Measurements from ENCODE around the gene CFAP206. TPM values are rescaled to one million over a fixed set of nuclear protein-coding genes. Genes with fewer than 3 reads are reported as not detected.

The CFAP206 gene
- polyA plus RNA-seq, 1 donor = 0.15 TPM

DNA sequence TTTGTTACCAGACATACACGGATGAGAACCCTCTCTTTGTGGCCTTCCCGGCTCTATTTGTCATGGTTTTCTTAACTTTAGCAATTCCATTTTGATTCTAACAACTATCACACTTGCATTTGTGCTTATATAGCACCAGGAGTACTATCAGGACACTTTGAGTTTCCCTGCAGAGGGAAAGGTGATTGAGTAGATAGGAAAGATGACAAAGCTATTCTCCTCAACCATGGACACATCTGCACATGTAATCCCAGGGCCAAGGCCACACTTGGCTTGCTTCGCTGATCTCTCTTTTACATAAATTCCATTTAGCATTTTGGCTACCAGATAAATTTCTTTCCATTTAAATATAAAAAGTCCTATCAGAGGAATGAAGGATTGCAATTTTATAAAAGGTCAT lies 23.3 kb upstream of the CFAP206 start:
- Histone ChIP-seq H3K4me1 (ENCODE audit: control insufficient read depth, insufficient read depth, low read length) (no peaks in the 10 kb centered on the region), H3K27ac (ENCODE audit: low read length) (no peak overlapping the region), H3K9me3 (ENCODE audit: control insufficient read depth, low read depth, low read length) (no peaks in the 10 kb centered on the region), H3K4me3 (ENCODE audit: low read length) (no peak overlapping the region), H3K27me3 (ENCODE audit: control insufficient read depth, insufficient read depth, low read length) (no peaks in the 10 kb centered on the region), H3K36me3 (ENCODE audit: control insufficient read depth, insufficient read depth, low read length) (no peaks in the 10 kb centered on the region)
- WGBS (ENCODE audit: insufficient coverage, low lambda C conversion rate) = no CpG with 5 or more reads among the region's 3 CpGs
- DNase-seq = no peak

DNA sequence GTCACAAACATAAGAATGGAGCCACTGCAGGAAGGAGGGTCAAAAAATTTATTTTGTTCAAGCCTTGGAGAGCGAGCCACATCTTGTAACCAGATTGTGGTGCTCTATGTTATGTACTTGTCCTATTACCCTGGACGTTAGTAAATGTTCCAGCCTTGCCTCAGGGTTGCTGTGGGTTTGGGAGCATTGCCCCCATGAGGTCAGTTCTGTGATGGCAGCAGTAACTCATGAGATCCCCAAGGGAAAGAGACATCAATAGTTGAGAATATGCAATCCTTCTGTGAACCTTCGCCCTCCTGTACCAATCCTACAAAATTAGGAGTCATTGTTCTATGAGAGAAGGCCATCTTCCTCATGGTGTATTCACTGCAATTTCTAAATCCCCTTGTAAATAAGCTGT lies 16.4 kb upstream of the CFAP206 start:
- Histone ChIP-seq H3K4me3 (ENCODE audit: low read length) (no peak overlapping the region), H3K27me3 (ENCODE audit: control insufficient read depth, insufficient read depth, low read length) (no peaks in the 10 kb centered on the region), H3K36me3 (ENCODE audit: control insufficient read depth, insufficient read depth, low read length) (no peaks in the 10 kb centered on the region), H3K27ac (ENCODE audit: low read length) (no peak overlapping the region), H3K9me3 (ENCODE audit: control insufficient read depth, low read depth, low read length) (no peaks in the 10 kb centered on the region), H3K4me1 (ENCODE audit: control insufficient read depth, insufficient read depth, low read length) (no peaks in the 10 kb centered on the region)
- no CpG with 5 or more reads among the region's 3 CpGs for WGBS (ENCODE audit: insufficient coverage, low lambda C conversion rate)
- peak; percentile 30 to 37 for DNase-seq

DNA sequence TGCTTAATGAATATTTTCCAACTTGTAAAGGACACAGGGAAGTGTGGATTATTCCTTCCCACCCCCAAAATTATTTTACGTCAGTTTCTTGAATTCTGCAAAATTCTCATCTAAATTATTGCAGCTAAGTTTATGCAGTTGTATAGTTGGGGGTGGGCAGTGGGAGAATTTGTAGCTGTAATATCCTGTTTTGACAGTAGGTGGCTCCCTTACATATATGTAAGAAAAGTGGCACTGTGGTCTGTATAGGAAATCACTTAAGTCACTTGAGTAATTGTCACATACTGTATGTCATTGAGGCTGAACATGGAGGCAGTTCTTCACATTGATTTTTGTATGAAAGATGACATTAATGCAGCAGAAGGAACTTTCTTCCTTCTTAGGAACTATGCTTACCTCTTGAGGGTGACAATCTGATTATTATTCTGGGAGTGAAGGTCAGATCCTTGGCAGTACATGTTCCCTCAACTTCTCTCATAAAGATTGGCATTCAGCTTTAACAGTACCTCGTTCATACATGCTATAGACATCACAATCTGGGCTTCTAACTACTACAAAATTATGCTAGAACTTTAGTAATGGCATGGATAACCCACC lies 14.6 kb upstream of the CFAP206 start:
- Histone ChIP-seq H3K9me3 (ENCODE audit: control insufficient read depth, low read depth, low read length) (no peaks in the 10 kb centered on the region), H3K27ac (ENCODE audit: low read length) (no peak overlapping the region), H3K27me3 (ENCODE audit: control insufficient read depth, insufficient read depth, low read length) (no peaks in the 10 kb centered on the region), H3K36me3 (ENCODE audit: control insufficient read depth, insufficient read depth, low read length) (no peaks in the 10 kb centered on the region), H3K4me1 (ENCODE audit: control insufficient read depth, insufficient read depth, low read length) (no peaks in the 10 kb centered on the region), H3K4me3 (ENCODE audit: low read length) (no peak overlapping the region)
- 0% methylated on average over 1 of the region's 2 CpGs for WGBS (ENCODE audit: insufficient coverage, low lambda C conversion rate)
- peak; percentile 45 to 53 for DNase-seq

DNA sequence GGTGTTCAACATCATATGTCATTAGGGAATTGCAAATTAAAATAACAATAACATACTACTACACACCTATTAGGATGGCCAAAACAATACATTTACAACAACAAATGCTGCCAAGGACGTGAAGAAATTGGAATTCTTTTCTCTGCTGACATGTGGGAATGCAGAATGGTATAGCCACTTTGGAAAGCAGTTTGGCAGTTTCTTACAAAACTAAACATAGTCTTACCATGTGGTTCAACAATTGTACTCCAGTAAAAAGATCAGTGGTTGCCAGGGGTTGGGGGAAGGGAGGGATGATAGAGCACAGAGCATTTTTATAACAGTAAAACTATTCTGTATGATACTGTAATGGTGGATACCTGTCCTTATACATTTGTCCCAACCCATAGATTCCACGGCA lies 12.3 kb upstream of the CFAP206 start:
- no peaks in the 10 kb centered on the region for H3K27me3 ChIP-seq (ENCODE audit: control insufficient read depth, insufficient read depth, low read length)
- no peaks in the 10 kb centered on the region for H3K4me1 ChIP-seq (ENCODE audit: control insufficient read depth, insufficient read depth, low read length)
- no peak overlapping the region for H3K4me3 ChIP-seq (ENCODE audit: low read length)
- WGBS (ENCODE audit: insufficient coverage, low lambda C conversion rate) = no CpG with 5 or more reads among the region's 2 CpGs
- H3K27ac ChIP-seq (ENCODE audit: low read length) = no peak overlapping the region
- H3K9me3 ChIP-seq (ENCODE audit: control insufficient read depth, low read depth, low read length) = no peaks in the 10 kb centered on the region
- no peak for DNase-seq
- H3K36me3 ChIP-seq (ENCODE audit: control insufficient read depth, insufficient read depth, low read length) = no peaks in the 10 kb centered on the region

DNA sequence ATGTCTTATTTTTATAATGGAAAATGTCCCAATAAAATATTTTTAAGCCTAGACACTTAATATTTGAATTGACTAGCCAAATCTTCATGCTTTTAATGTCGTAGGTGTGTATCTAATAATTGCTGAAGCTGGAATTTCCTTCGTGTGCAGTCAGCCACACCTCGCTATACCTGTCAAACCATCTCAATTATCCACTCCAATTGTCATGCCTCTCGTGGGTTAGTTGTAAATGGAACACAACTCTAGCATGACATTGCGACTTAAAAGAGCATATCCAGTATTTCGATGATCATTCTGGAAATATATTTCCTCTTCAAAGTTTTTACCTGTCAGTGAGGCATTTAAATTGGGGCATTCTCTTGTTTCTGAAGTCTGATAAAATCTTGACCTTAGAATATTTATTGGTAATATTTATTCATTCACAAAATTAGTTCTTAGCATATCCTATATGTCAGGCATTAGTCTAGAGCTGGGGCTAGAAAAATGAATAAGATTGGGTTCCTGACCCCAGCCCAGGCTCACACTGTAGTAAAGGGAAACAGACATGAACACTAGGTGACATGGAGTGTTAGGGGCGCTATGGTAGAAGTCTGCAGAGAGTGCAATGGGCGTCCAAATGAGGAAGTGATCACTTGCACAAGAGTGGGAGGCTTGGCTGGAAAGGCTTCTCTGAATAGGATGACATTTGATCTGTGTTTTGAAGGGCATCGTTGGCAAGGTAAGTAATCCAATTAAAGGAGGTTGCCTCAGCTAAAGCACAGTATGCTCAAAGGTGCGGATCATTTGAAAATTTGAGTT lies 11.0 kb upstream of the CFAP206 start:
- DNase-seq = no peak
- 100% methylated on average over 3 of the region's 10 CpGs for WGBS (ENCODE audit: insufficient coverage, low lambda C conversion rate)

DNA sequence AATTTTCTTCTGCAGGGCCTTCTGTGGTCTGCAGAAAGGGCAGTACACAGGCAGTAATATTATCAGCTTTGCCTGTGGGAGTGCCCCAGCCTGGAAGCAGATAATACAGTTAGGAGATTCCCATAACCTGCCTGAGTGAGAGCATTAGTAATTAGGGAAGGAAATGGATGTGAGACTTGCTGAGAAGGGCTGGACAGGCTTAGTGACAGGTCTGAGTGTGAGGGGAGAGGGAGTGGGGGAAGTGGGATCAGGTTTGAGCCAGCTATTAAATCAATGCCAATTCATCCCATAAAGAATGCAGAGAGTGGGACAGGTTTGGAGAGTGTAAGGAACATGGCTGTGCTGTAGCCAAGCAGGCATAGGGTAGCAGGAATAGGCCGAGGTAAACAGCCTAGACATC lies 10.1 kb upstream of the CFAP206 start:
- no peaks in the 10 kb centered on the region for H3K4me1 ChIP-seq (ENCODE audit: control insufficient read depth, insufficient read depth, low read length)
- H3K36me3 ChIP-seq (ENCODE audit: control insufficient read depth, insufficient read depth, low read length) = no peaks in the 10 kb centered on the region
- H3K9me3 ChIP-seq (ENCODE audit: control insufficient read depth, low read depth, low read length) = no peaks in the 10 kb centered on the region
- no CpG with 5 or more reads among the region's 1 CpG for WGBS (ENCODE audit: insufficient coverage, low lambda C conversion rate)
- no peak overlapping the region for H3K4me3 ChIP-seq (ENCODE audit: low read length)
- H3K27ac ChIP-seq (ENCODE audit: low read length) = no peak overlapping the region
- no peaks in the 10 kb centered on the region for H3K27me3 ChIP-seq (ENCODE audit: control insufficient read depth, insufficient read depth, low read length)
- DNase-seq = no peak

More for the DNA sequence above, 11.0 kb upstream of the CFAP206 start:
- Histone ChIP-seq H3K27ac (ENCODE audit: low read length) (no peak overlapping the region), H3K36me3 (ENCODE audit: control insufficient read depth, insufficient read depth, low read length) (no peaks in the 10 kb centered on the region), H3K4me1 (ENCODE audit: control insufficient read depth, insufficient read depth, low read length) (no peaks in the 10 kb centered on the region), H3K9me3 (ENCODE audit: control insufficient read depth, low read depth, low read length) (no peaks in the 10 kb centered on the region), H3K4me3 (ENCODE audit: low read length) (no peak overlapping the region), H3K27me3 (ENCODE audit: control insufficient read depth, insufficient read depth, low read length) (no peaks in the 10 kb centered on the region)

DNA sequence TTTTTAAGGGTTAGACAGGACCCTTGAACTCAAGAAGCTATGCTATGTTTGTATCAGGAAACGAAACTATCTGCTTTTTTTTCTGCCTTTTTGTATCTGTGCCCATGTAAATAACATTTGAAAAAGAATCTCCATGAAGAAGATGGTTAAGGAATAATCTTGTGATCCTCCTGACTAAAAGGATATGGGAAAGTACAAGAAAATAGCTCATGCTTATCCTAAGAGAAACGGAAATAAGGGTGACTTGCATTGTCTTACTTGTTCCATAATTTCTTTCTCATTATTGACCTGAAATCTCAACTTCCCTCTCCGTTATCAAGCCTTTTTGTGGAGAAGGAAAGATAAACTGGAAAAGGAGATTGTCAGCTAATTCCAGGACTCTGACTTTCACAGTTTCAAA lies 5.9 kb upstream of the CFAP206 start:
- Histone ChIP-seq H3K27ac (ENCODE audit: low read length) (no peak overlapping the region), H3K27me3 (ENCODE audit: control insufficient read depth, insufficient read depth, low read length) (no peaks in the 10 kb centered on the region)
- WGBS (ENCODE audit: insufficient coverage, low lambda C conversion rate) = 62% methylated on average over 2 of the region's 3 CpGs

DNA sequence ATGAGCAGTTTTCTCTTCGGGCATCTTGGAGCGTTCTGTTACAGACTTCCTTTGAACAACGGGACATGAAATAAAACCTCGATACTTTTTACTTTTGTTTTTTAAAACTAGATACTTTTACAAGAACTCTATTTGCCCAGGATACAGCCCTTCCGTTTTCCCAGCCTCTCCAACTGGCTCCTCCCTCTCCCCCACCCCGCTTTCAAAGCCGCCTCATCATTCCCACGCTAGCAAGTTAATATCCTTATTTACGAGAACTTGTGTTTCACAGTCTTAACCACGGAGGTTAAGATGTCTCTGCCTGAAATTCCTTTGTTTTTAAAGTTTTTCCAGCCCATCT lies 241 bp upstream of the CFAP206 start:
- 4% methylated on average over 5 of the region's 10 CpGs for WGBS (ENCODE audit: insufficient coverage, low lambda C conversion rate)
- Histone ChIP-seq H3K27ac (ENCODE audit: low read length) (peak overlapping the region; percentile 82), H3K36me3 (ENCODE audit: control insufficient read depth, insufficient read depth, low read length) (no peaks in the 10 kb centered on the region), H3K4me3 (ENCODE audit: low read length) (peak overlapping the region; percentile 94), H3K4me1 (ENCODE audit: control insufficient read depth, insufficient read depth, low read length) (peaks cover 3% of the 10 kb centered on the region), H3K27me3 (ENCODE audit: control insufficient read depth, insufficient read depth, low read length) (peaks cover 3% of the 10 kb centered on the region), H3K9me3 (ENCODE audit: control insufficient read depth, low read depth, low read length) (peaks cover 3% of the 10 kb centered on the region)
- DNase-seq = peak in 1 of 2 donors; percentile 44

More for the DNA sequence above, 5.9 kb upstream of the CFAP206 start:
- Histone ChIP-seq H3K36me3 (ENCODE audit: control insufficient read depth, insufficient read depth, low read length) (no peaks in the 10 kb centered on the region), H3K9me3 (ENCODE audit: control insufficient read depth, low read depth, low read length) (no peaks in the 10 kb centered on the region), H3K4me1 (ENCODE audit: control insufficient read depth, insufficient read depth, low read length) (no peaks in the 10 kb centered on the region), H3K4me3 (ENCODE audit: low read length) (no peak overlapping the region)
- DNase-seq = no peak

DNA sequence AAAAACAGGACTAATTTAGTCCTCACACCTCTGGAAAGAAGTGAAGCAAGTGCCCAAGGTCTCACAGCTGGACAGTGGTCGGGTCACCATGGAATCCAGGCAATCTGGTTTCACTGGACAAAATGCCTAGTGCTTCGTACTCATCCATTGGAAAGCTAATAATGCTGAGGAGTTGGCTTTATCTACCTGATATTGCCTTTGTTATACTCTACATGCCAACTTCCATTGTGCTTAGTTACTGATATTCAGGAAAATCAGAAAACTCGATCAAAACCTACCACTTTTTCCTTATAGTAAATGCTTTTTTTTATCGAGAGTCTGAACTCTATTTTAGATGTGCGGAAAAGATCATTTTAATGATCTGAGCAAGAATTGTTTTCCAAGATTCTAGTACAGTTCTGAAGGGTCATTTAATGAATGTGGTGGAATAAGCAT lies 966 bp downstream of the CFAP206 start:
- H3K36me3 ChIP-seq (ENCODE audit: control insufficient read depth, insufficient read depth, low read length) = no peaks in the 10 kb centered on the region
- H3K27ac ChIP-seq (ENCODE audit: low read length) = peak overlapping the region; percentile 82
- peaks cover 3% of the 10 kb centered on the region for H3K4me1 ChIP-seq (ENCODE audit: control insufficient read depth, insufficient read depth, low read length)
- H3K27me3 ChIP-seq (ENCODE audit: control insufficient read depth, insufficient read depth, low read length) = peaks cover 3% of the 10 kb centered on the region
- peak overlapping the region; percentile 94 for H3K4me3 ChIP-seq (ENCODE audit: low read length)
- no peak for DNase-seq
- H3K9me3 ChIP-seq (ENCODE audit: control insufficient read depth, low read depth, low read length) = peaks cover 3% of the 10 kb centered on the region
- 29% methylated on average over 2 of the region's 5 CpGs for WGBS (ENCODE audit: insufficient coverage, low lambda C conversion rate)

DNA sequence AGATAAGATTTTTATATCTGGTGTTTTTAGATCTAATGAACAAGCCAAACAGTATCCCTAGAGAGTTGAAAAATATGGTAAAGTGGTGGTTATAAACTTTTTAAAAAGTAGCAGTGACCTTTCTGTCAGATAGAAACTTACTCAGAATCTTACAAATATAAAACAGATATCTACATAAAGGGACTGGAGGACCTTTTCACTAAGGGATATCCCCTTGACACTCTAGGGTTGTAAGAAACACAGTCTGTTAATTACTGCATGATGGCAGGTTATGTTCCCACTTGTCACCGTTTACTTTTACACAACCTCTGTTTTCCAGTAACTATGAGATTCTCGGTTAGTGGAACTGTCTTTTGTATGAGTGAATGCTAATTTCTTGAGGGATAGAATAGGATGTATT lies 11.5 kb downstream of the CFAP206 start:
- Histone ChIP-seq H3K9me3 (ENCODE audit: control insufficient read depth, low read depth, low read length) (no peaks in the 10 kb centered on the region), H3K27me3 (ENCODE audit: control insufficient read depth, insufficient read depth, low read length) (no peaks in the 10 kb centered on the region), H3K27ac (ENCODE audit: low read length) (no peak overlapping the region), H3K36me3 (ENCODE audit: control insufficient read depth, insufficient read depth, low read length) (no peaks in the 10 kb centered on the region), H3K4me3 (ENCODE audit: low read length) (no peak overlapping the region), H3K4me1 (ENCODE audit: control insufficient read depth, insufficient read depth, low read length) (no peaks in the 10 kb centered on the region)
- no CpG with 5 or more reads among the region's 2 CpGs for WGBS (ENCODE audit: insufficient coverage, low lambda C conversion rate)
- no peak for DNase-seq

DNA sequence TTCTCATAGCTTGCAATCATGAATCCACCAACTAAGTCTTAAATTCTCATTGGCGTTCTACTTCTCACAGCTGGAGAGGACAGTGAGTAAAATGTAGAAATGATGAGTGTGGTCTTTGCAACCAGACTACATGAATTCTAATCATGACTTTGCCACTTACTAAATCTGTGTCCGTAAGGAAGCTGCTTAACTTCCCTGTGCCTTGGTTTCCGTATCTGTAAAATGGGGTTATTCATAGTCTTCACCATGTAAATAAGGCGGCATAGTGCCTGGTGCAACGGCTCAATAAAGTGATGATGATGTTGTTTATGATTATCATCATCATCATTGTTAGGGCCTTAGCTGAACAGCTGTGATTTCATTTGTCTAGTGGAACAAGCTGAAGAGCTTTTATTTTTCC lies 12.6 kb downstream of the CFAP206 start:
- Histone ChIP-seq H3K36me3 (ENCODE audit: control insufficient read depth, insufficient read depth, low read length) (no peaks in the 10 kb centered on the region), H3K4me1 (ENCODE audit: control insufficient read depth, insufficient read depth, low read length) (no peaks in the 10 kb centered on the region), H3K27ac (ENCODE audit: low read length) (no peak overlapping the region), H3K27me3 (ENCODE audit: control insufficient read depth, insufficient read depth, low read length) (no peaks in the 10 kb centered on the region), H3K9me3 (ENCODE audit: control insufficient read depth, low read depth, low read length) (no peaks in the 10 kb centered on the region), H3K4me3 (ENCODE audit: low read length) (no peak overlapping the region)
- WGBS (ENCODE audit: insufficient coverage, low lambda C conversion rate) = no CpG with 5 or more reads among the region's 5 CpGs
- DNase-seq = no peak
